CD4-positive, CD25-positive, alpha-beta regulatory T cell (primary cell): ENCODE measurements around the gene SETX. TPM values are rescaled to one million over a fixed set of nuclear protein-coding genes. Genes with fewer than 3 reads are reported as not detected.

ENCODE experiments used
- ATAC-seq, 2 donors: fragments of 150-1000 bp; cut with Tn5 transposase; one replicate each; pipeline ENCODE4 v1.10.0; 2021; ENCODE audit warnings: low read depth in 2 of 2, moderate number of reproducible peaks in 2 of 2, moderate library complexity in 1 of 2
- DNase-seq, 3 donors: peaks; one replicate each; pipeline versions ENCODE4 v3.0.0 to v3.0.0-alpha.2; 2012 to 2022; ENCODE audit warnings: mixed read lengths in 1 of 3
- H3K27ac ChIP-seq: one replicate; pipeline ENCODE4 v1.7.0; 2013; ENCODE audit warnings: mild to moderate bottlenecking, low read length; ENCODE audit not compliant: insufficient read depth, poor library complexity, severe bottlenecking
- H3K27me3 ChIP-seq: one replicate; pipeline ENCODE4 v1.7.0; 2013; ENCODE audit warnings: low read length; ENCODE audit not compliant: control insufficient read depth, insufficient read depth
- H3K36me3 ChIP-seq: one replicate; pipeline ENCODE4 v1.7.0; 2013; ENCODE audit warnings: mild to moderate bottlenecking, low read length, moderate library complexity; ENCODE audit not compliant: control insufficient read depth, insufficient read depth
- H3K4me1 ChIP-seq: 2 replicates; pipeline ENCODE4 v1.7.0; 2013; ENCODE audit warnings: mild to moderate bottlenecking, low read length; ENCODE audit not compliant: insufficient read depth, control insufficient read depth, poor library complexity, severe bottlenecking
- H3K4me3 ChIP-seq: one replicate; pipeline ENCODE4 v1.7.0; 2013; ENCODE audit warnings: low read depth, mild to moderate bottlenecking, low read length, moderate library complexity
- H3K9me3 ChIP-seq, 2 experiments: 1 replicate in 1 of 2; 2 replicates in 1 of 2; pipeline ENCODE4 v1.7.0; 2013; ENCODE audit warnings: low read length in 2 of 2, mild to moderate bottlenecking in 1 of 2, moderate library complexity in 1 of 2; ENCODE audit not compliant: control insufficient read depth in 2 of 2
- H3K27ac Mint-ChIP-seq, 3 donors: one replicate each; pipeline ENCODE4 v1.8.0; 2020 to 2022; ENCODE audit warnings: mild to moderate bottlenecking in 3 of 3, mixed read lengths in 3 of 3, moderate library complexity in 2 of 3
- H3K27me3 Mint-ChIP-seq: one replicate; pipeline ENCODE4 v1.8.0; 2022; ENCODE audit warnings: mild to moderate bottlenecking, mixed read lengths
- H3K36me3 Mint-ChIP-seq: one replicate; pipeline ENCODE4 v1.8.0; 2020; ENCODE audit warnings: mixed read lengths
- H3K4me1 Mint-ChIP-seq, 4 donors: one replicate each; pipeline ENCODE4 v1.8.0; 2020 to 2022; ENCODE audit warnings: mixed read lengths in 4 of 4, mild to moderate bottlenecking in 1 of 4
- H3K4me3 Mint-ChIP-seq, 4 donors: one replicate each; pipeline ENCODE4 v1.8.0; 2020 to 2022; ENCODE audit warnings: mild to moderate bottlenecking in 4 of 4, mixed read lengths in 4 of 4, moderate library complexity in 3 of 4
- H3K9me3 Mint-ChIP-seq, 7 donors: one replicate each; pipeline ENCODE4 v1.8.0; 2020 to 2022; ENCODE audit warnings: mixed read lengths in 7 of 7, mild to moderate bottlenecking in 3 of 7, moderate library complexity in 2 of 7
- polyA plus RNA-seq, 4 donors: library from polyadenylated mRNA; unstranded; fragments of 300-500 nt; fragmentation: Illumina TruSeq; gene quantifications; one replicate each; pipeline ENCODE4 v1.2.3, GENCODE V29; 2021
- total RNA-seq: library from RNA; stranded (reverse); gene quantifications from one replicate; pipeline ENCODE4 v1.2.3, GENCODE V29; 2022

The SETX gene
- total and polyA plus RNA-seq, 5 donors from 2014 or later, result 22.6 to 70.5 (median 30.6) TPM

DNA sequence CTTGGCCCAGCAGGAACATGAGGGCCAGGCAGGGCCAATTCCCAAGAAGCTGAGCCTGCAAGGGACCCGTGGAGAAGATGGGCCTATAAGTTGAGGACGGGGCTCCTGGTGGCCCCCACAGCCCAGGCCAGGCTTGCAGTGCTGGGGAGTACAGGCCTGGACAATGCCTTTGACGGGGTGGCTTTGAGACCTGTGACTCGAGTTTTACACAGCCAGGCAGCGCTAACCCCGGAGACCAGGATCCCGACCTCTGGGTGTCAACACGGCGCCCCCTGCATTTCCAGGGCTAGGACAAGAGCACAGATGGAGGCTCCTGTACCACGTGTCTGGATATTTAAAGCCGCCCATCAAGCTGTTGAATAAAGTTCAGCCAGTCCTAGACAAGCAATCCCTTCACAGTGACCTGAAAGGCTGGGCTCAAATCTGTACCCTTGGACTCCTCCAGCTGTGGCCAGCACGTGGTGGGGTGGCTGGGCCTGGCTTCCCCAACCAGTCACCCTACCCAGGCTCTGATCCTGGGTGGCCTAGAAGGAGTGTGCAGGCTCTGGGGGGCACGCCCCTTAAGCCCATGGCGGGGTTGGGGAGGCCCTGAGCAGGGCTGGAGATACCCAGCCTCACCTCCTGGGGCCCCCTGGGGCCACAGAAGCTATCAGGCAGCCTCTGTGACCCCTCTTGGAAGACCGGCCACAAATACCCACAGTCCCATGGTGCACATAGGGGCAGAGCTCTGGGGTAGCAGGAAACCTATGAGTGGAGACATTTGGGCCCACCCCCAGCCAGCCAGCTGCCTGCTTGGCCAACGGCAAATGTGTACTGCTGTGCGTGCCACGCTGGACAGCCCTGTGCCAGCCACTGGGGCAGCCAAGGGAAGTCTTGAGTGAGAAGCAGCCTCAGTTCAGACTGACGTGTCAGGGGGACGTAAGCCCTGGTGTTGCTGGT lies 104.2 kb downstream of the SETX start:
- H3K36me3 Mint-ChIP-seq, result no peaks in the 10 kb centered on the region
- no peak overlapping the region for H3K27ac Mint-ChIP-seq
- H3K27me3 Mint-ChIP-seq, result peaks cover 5% of the 10 kb centered on the region

DNA sequence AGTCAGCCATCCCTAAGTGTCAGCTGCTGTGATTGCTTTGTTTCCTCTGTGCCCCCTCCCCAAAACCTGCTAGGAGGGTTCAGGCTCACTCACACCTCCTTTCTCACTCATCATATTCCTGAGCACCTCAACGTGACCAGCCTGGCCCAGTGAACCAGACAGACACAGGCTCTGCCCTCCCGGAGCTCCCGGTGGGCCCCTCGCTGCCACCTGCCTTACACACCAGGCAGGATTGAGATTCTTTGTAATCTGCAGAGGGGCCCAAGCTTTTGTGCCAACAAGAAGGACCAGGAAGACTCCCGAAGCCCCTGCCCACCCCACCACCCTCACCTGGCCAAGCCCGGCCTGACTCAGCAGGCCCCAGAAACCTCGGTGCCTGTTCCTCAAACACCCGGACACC lies 105.1 kb downstream of the SETX start:
- H3K36me3 Mint-ChIP-seq, result no peaks in the 10 kb centered on the region
- ATAC-seq (no peak), DNase-seq (no peak)
- H3K27ac Mint-ChIP-seq, result no peak overlapping the region
- Histone ChIP-seq H3K4me3 (no peak overlapping the region), H3K36me3 (no peaks in the 10 kb centered on the region), H3K4me1 (no peaks in the 10 kb centered on the region), H3K27ac (no peak overlapping the region), H3K9me3 (no peaks in the 10 kb centered on the region), H3K27me3 (no peaks in the 10 kb centered on the region)
- no peaks in the 10 kb centered on the region for H3K9me3 Mint-ChIP-seq
- peaks cover 0 to 6% (median 0%) of the 10 kb centered on the region in 4 donors for H3K4me1 Mint-ChIP-seq
- peaks cover 5% of the 10 kb centered on the region for H3K27me3 Mint-ChIP-seq
- H3K4me3 Mint-ChIP-seq, result no peak overlapping the region

More for the DNA sequence above, 104.2 kb downstream of the SETX start:
- H3K4me1 Mint-ChIP-seq, result peaks cover 0 to 6% (median 0%) of the 10 kb centered on the region in 4 donors
- ATAC-seq (no peak), DNase-seq (no peak)
- H3K4me3 Mint-ChIP-seq, result peak overlapping the region in 1 of 4 donors; percentile 76
- Histone ChIP-seq H3K9me3 (no peaks in the 10 kb centered on the region), H3K4me1 (no peaks in the 10 kb centered on the region), H3K36me3 (no peaks in the 10 kb centered on the region), H3K27me3 (no peaks in the 10 kb centered on the region), H3K27ac (no peak overlapping the region), H3K4me3 (no peak overlapping the region)
- no peaks in the 10 kb centered on the region for H3K9me3 Mint-ChIP-seq

DNA sequence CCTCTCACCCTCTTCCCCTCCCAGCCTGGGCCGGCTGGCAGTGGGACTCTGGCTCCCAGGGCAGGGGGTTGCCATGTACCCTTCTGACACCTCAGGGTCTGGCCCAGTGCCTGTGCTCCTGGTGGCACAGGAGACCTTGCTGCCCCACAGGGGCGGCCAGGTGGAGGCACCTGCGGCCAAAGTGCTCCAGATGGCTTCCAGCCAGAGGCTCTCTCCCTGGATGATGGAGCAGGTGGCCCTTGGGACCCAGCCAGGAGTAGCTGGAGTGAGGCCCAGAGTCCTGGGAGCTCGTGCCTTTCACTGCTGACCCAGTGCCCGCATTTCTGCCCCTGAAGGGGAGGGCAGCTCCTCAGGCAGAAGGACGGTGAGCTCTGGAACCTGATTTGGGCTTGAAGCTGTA lies 105.7 kb downstream of the SETX start:
- ATAC-seq (no peak), DNase-seq (no peak)
- peaks cover 5% of the 10 kb centered on the region for H3K27me3 Mint-ChIP-seq
- peaks cover 0 to 6% (median 0%) of the 10 kb centered on the region in 4 donors for H3K4me1 Mint-ChIP-seq
- Histone ChIP-seq H3K27me3 (no peaks in the 10 kb centered on the region), H3K4me1 (no peaks in the 10 kb centered on the region), H3K27ac (no peak overlapping the region), H3K9me3 (no peaks in the 10 kb centered on the region), H3K36me3 (no peaks in the 10 kb centered on the region), H3K4me3 (no peak overlapping the region)
- H3K36me3 Mint-ChIP-seq, result no peaks in the 10 kb centered on the region
- H3K4me3 Mint-ChIP-seq, result no peak overlapping the region
- H3K9me3 Mint-ChIP-seq, result no peaks in the 10 kb centered on the region
- no peak overlapping the region for H3K27ac Mint-ChIP-seq

DNA sequence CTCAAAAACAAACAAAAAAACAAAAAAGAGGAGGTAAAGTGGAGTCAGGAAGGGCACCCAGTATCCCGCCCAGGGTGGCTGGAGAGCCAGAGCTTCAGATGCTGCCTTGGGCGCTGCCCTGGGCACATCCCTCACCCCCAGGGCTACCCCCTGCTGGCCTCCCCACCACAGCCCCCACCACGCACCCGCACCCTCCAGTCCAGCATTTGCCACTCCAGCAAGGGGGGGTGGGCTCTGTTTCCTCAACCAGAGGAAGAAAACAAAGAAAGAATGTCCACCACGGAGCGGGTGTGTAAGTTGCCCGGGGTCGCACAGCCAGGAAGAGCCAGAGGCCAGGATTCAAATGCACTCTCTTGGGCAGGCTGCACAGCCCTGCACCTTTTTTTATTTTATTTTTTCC lies 106.8 kb downstream of the SETX start:
- ATAC-seq (no peak), DNase-seq (no peak)
- Mint-ChIP-seq H3K27ac (no peak overlapping the region), H3K9me3 (peaks cover 0 to 1% (median 0%) of the 10 kb centered on the region in 7 donors), H3K36me3 (no peaks in the 10 kb centered on the region), H3K4me3 (no peak overlapping the region), H3K27me3 (peaks cover 5% of the 10 kb centered on the region), H3K4me1 (peaks cover 0 to 8% (median 0%) of the 10 kb centered on the region in 4 donors)
- H3K27ac ChIP-seq, result no peak overlapping the region
- H3K4me3 ChIP-seq, result no peak overlapping the region
- H3K36me3 ChIP-seq, result no peaks in the 10 kb centered on the region
- peaks cover 1% of the 10 kb centered on the region for H3K4me1 ChIP-seq
- no peaks in the 10 kb centered on the region for H3K27me3 ChIP-seq
- no peaks in the 10 kb centered on the region for H3K9me3 ChIP-seq

DNA sequence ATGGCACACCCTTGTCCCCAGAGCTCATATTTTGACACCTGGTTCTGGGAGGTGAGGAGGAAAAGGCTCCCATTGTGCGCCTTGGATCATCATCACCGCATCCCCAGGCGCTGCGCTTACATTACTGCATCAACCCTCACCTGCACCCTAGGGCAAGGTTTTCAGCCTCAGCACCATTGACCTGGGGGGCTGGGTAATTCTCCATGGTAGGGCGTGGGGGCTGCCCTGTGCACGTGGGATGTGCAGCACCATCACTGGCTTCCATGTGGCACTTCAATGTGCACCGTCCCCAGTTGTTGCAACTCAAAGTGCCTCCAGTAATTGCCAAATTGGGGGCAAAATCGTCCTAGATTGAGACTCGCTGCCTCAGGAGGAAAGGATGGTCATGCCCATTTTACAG lies 109.3 kb downstream of the SETX start:
- Mint-ChIP-seq H3K36me3 (no peaks in the 10 kb centered on the region), H3K4me3 (peak overlapping the region in 1 of 4 donors; percentile 51), H3K4me1 (peaks cover 0 to 16% (median 4%) of the 10 kb centered on the region in 4 donors), H3K27me3 (peaks cover 17% of the 10 kb centered on the region), H3K9me3 (peaks cover 0 to 1% (median 0%) of the 10 kb centered on the region in 7 donors), H3K27ac (no peak overlapping the region)
- Histone ChIP-seq H3K27me3 (no peaks in the 10 kb centered on the region), H3K9me3 (no peaks in the 10 kb centered on the region), H3K27ac (no peak overlapping the region), H3K36me3 (no peaks in the 10 kb centered on the region), H3K4me1 (peaks cover 19% of the 10 kb centered on the region), H3K4me3 (no peak overlapping the region)
- no peak for DNase-seq
- ATAC-seq, result no peak

DNA sequence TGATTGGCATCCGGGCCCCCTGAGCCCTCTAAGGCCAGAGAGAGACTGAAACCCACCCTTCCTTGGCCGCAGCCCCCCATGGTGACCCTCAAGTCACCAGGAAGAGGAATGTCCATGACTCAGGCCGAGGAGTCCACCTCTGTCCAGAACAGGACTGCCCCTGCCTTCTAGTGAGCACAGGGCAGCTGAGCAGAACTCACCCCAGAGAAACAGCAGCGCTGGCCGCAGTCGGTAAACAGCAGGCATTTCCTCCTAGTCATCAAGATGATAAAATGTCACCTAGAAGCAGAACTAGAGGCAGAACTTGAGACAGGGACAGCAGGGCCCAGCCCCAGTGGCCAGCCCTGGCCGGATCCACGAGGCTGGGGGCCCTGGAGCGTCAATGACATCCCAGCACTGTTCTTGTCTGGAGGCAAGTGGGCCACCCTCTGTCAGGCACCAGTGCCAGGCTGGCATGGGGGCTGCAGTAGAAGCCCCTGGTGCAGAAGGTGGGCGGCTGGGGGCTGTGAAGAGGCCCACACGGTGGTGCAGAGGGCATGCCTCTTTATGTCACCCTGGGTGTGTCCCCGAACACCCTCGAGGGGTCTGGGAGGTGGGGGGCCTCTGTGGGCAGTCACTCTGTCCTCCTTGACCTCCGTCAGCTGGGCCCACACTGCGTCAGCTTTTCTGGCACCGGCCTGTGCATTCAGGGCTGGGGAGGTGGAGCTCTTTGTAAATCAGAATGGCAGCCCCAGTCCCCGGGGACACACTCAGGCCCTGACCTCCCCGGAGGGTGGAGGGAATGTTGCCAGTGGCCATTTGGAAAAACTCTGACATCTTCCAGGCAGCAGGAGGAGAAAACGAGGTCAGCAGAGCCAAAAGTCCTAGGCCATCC lies 110.0 kb downstream of the SETX start:
- H3K9me3 ChIP-seq, result no peaks in the 10 kb centered on the region
- H3K4me1 ChIP-seq, result peaks cover 22% of the 10 kb centered on the region
- no peaks in the 10 kb centered on the region for H3K27me3 ChIP-seq
- Mint-ChIP-seq H3K36me3 (no peaks in the 10 kb centered on the region), H3K27me3 (peaks cover 17% of the 10 kb centered on the region), H3K27ac (peak overlapping the region in 1 of 3 donors; percentile 20), H3K9me3 (peaks cover 0 to 1% (median 0%) of the 10 kb centered on the region in 7 donors), H3K4me1 (peaks cover 0 to 19% (median 4%) of the 10 kb centered on the region in 4 donors), H3K4me3 (peak overlapping the region; percentile 19 to 96 (median 57))
- ATAC-seq (no peak), DNase-seq (no peak)
- H3K36me3 ChIP-seq, result no peaks in the 10 kb centered on the region
- H3K4me3 ChIP-seq, result no peak overlapping the region
- H3K27ac ChIP-seq, result no peak overlapping the region

DNA sequence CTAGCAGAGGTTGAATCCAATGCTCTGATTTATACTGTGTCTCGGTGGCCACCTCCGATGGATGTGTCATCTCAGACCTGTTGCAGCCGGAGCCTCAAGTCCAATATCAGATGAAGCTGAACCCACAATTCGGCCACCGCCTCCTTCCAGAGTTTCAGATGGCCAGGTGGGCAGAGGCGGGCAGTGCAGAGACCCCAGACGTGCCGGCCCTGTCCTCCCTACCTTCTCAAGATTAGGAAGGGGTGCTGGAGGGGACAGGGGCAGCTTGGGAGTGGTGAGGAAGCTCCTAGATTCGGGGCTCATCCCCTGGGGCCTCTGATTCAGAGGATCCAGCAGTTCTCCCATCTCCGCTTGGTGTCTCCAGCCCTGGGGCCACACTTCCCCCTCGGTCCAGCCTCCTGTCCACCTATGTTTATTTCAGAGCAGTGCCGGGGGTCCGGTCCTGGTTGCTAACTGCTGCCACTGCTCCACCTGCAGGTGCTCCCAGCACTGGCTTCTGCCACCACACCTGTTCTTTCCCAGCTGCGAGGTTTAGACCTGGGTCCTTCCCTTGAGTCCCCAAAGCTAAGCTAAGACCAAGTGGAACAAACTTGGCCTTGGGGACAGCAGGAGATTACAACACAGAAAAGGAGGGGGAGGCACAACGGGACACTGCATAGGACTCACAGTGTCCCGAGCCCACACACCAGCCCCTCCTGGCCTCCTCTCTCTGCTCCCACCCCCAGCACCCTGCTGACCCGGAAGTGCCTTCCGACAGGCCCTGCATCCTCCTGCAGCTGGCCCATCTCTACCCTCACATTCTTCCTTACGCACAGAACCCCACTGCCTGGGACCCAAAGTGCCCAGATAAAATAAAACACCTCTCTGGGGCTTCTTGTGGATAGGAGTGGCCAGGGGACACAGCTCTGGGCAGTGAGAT lies 111.4 kb downstream of the SETX start:
- Histone ChIP-seq H3K9me3 (no peaks in the 10 kb centered on the region), H3K4me3 (no peak overlapping the region), H3K27ac (no peak overlapping the region), H3K36me3 (no peaks in the 10 kb centered on the region), H3K27me3 (no peaks in the 10 kb centered on the region), H3K4me1 (peaks cover 22% of the 10 kb centered on the region)
- ATAC-seq (no peak), DNase-seq (no peak)
- H3K9me3 Mint-ChIP-seq, result peaks cover 0 to 1% (median 0%) of the 10 kb centered on the region in 7 donors
- H3K4me1 Mint-ChIP-seq, result peaks cover 0 to 21% (median 4%) of the 10 kb centered on the region in 4 donors
- H3K27ac Mint-ChIP-seq, result peak overlapping the region in 2 of 3 donors; percentile 20 to 89
- no peaks in the 10 kb centered on the region for H3K36me3 Mint-ChIP-seq
- peak overlapping the region; percentile 91 to 96 (median 94) for H3K4me3 Mint-ChIP-seq
- H3K27me3 Mint-ChIP-seq, result peaks cover 17% of the 10 kb centered on the region
